Measurements from ENCODE around the gene BCL2. TPM values are rescaled to one million over a fixed set of nuclear protein-coding genes. Genes with fewer than 3 reads are reported as not detected.

Gene BCL2
- total and polyA plus RNA-seq, 7 donors, result 2.8 to 25.7 (median 11.3) TPM

GRCh38 chr18:63128237-63128974 lies 191.2 kb downstream of the BCL2 start:
- Histone ChIP-seq H3K27ac (no peak overlapping the region), H3K4me1 (peaks cover 0 to 11% (median 9%) of the 10 kb centered on the region in 4 donors), H3K4me3 (no peak overlapping the region), H3K9me3 (no peaks in the 10 kb centered on the region), H3K27me3 (no peaks in the 10 kb centered on the region), H3K36me3 (no peaks in the 10 kb centered on the region)
- intact Hi-C loops (cut with DNase I), result no loop called here
- DNase-seq, result no peak
- TF ChIP-seq POLR2AphosphoS5 (IDR thresholded peaks at IDR 0.05) (no peak), CTCF (IDR thresholded peaks at IDR 0.05) (no peak), POLR2A (IDR thresholded peaks at IDR 0.05) (no peak), EP300 (IDR thresholded peaks at IDR 0.05) (no peak)
- 92 to 94% methylated on average over 9 of the region's 9 CpGs for WGBS, 2 donors

GRCh38 chr18:63126134-63127069 lies 193.2 kb downstream of the BCL2 start:
- intact Hi-C loops (cut with DNase I), result no loop called here
- DNase-seq, result no peak
- Histone ChIP-seq H3K4me1 (peaks cover 0 to 5% (median 5%) of the 10 kb centered on the region in 4 donors), H3K4me3 (no peak overlapping the region), H3K36me3 (no peaks in the 10 kb centered on the region), H3K27ac (no peak overlapping the region), H3K9me3 (no peaks in the 10 kb centered on the region), H3K27me3 (no peaks in the 10 kb centered on the region)
- WGBS, 2 donors, result 77 to 80% methylated on average over 12 of the region's 12 CpGs
- TF ChIP-seq CTCF (IDR thresholded peaks at IDR 0.05) (no peak), EP300 (IDR thresholded peaks at IDR 0.05) (no peak), POLR2AphosphoS5 (IDR thresholded peaks at IDR 0.05) (no peak), POLR2A (IDR thresholded peaks at IDR 0.05) (no peak)

- Histone ChIP-seq H3K27ac (no peak overlapping the region), H3K4me1 (no peaks in the 10 kb centered on the region), H3K9me3 (no peaks in the 10 kb centered on the region), H3K27me3 (no peaks in the 10 kb centered on the region), H3K36me3 (no peaks in the 10 kb centered on the region), H3K4me3 (no peak overlapping the region)
- TF ChIP-seq POLR2AphosphoS5 (IDR thresholded peaks at IDR 0.05), result no peak
- TF ChIP-seq CTCF (IDR thresholded peaks at IDR 0.05), result no peak
- TF ChIP-seq EP300 (IDR thresholded peaks at IDR 0.05), result no peak
- no peak for TF ChIP-seq POLR2A (IDR thresholded peaks at IDR 0.05)
- no peak for DNase-seq
- 75 to 85% methylated on average over 4 of the region's 4 CpGs for WGBS, 2 donors
- intact Hi-C loops (cut with DNase I), result no loop called here
These were observed 198.9 kb downstream of the BCL2 start for GRCh38 chr18:63120620-63121019.

GRCh38 chr18:63119647-63120046 lies 199.9 kb downstream of the BCL2 start:
- no peak for DNase-seq
- Histone ChIP-seq H3K36me3 (no peaks in the 10 kb centered on the region), H3K27me3 (no peaks in the 10 kb centered on the region), H3K4me1 (no peaks in the 10 kb centered on the region), H3K27ac (no peak overlapping the region), H3K4me3 (no peak overlapping the region), H3K9me3 (no peaks in the 10 kb centered on the region)
- intact Hi-C loops (cut with DNase I), result no loop called here
- TF ChIP-seq POLR2AphosphoS5 (IDR thresholded peaks at IDR 0.05) (no peak), CTCF (IDR thresholded peaks at IDR 0.05) (peak in 2 of 4 experiments; percentile 12 to 23)
- WGBS, 2 donors, result 31 to 50% methylated on average over 3 of the region's 3 CpGs

All from sigmoid colon (tissue), 7 donors.